HepG2 (cell line): ENCODE results near the gene MIA2. TPM values are rescaled to one million over a fixed set of nuclear protein-coding genes. Genes with fewer than 3 reads are reported as not detected.

Experiments used
- ASH2L ChIP-seq: fragments of 300-600, 200-600 bp; sonication (generic); IDR thresholded peaks from 2 replicates; pipeline ENCODE4 v1.7.0; 2017; ENCODE audit warnings: low read depth, mild to moderate bottlenecking, moderate library complexity, mixed read lengths, low read length; ENCODE audit not compliant: insufficient read length
- CBX1 ChIP-seq: IDR thresholded peaks from one replicate; pipeline ENCODE4 v1.6.1; 2016; ENCODE audit warnings: antibody characterized with exemption, low read depth
- MLX ChIP-seq: IDR thresholded peaks from 2 replicates; pipeline ENCODE4 v1.6.1; 2016
- MXD3 ChIP-seq: IDR thresholded peaks from 2 replicates; pipeline ENCODE4 v1.6.1; 2016; ENCODE audit warnings: mild to moderate bottlenecking, missing biosample characterization, missing genetic modification reagents
- NCOA2 ChIP-seq: sonication (generic); formaldehyde crosslinking; IDR thresholded peaks from 2 replicates; pipeline ENCODE4 v1.8.0; 2022; ENCODE audit warnings: inconsistent platforms
- NPAS2 ChIP-seq: sonication (generic); formaldehyde crosslinking; IDR thresholded peaks from 2 replicates; pipeline ENCODE4 v1.8.0; 2022; ENCODE audit warnings: mild to moderate bottlenecking, missing genetic modification reagents, borderline replicate concordance
- NRL ChIP-seq: sonication (generic); formaldehyde crosslinking; IDR thresholded peaks from 2 replicates; pipeline ENCODE4 v1.5.0; 2020; ENCODE audit warnings: missing genetic modification reagents, mild to moderate bottlenecking, moderate library complexity, borderline replicate concordance
- PRPF4 ChIP-seq: fragments of 200-400 bp; formaldehyde crosslinking; IDR thresholded peaks from 2 replicates; pipeline ENCODE4 v1.6.1; 2016; ENCODE audit warnings: low read length, low read depth; ENCODE audit not compliant: poor library complexity, severe bottlenecking
- SIN3A ChIP-seq: IDR thresholded peaks from 2 replicates; pipeline ENCODE4 v1.6.1; 2011; ENCODE audit warnings: low read depth, mild to moderate bottlenecking, control low read depth, low read length, borderline replicate concordance
- ZKSCAN1 ChIP-seq: fragments of 150-350 bp; IDR thresholded peaks from 2 replicates; pipeline ENCODE4 v1.6.1; 2014; ENCODE audit warnings: low read length
- ZNF101 ChIP-seq: sonication (generic); formaldehyde crosslinking; IDR thresholded peaks from 2 replicates; pipeline ENCODE4 v1.4.0; 2020; ENCODE audit warnings: mild to moderate bottlenecking, low read depth, missing genetic modification reagents, borderline replicate concordance
- ZNF224 ChIP-seq: sonication (generic); formaldehyde crosslinking; IDR thresholded peaks from 2 replicates; pipeline ENCODE4 v1.5.0; 2020; ENCODE audit warnings: mild to moderate bottlenecking, missing genetic modification reagents
- ZNF30 ChIP-seq: sonication (generic); formaldehyde crosslinking; IDR thresholded peaks from 2 replicates; pipeline ENCODE4 v1.5.0; 2020; ENCODE audit warnings: mild to moderate bottlenecking, missing genetic modification reagents
- ZNF318 ChIP-seq: sonication (generic); formaldehyde crosslinking; IDR thresholded peaks from 2 replicates; pipeline ENCODE4 v1.4.0; 2020; ENCODE audit warnings: mild to moderate bottlenecking, missing genetic modification reagents
- ZNF446 ChIP-seq: sonication (generic); formaldehyde crosslinking; IDR thresholded peaks from 2 replicates; pipeline ENCODE4 v1.5.0; 2020; ENCODE audit warnings: mild to moderate bottlenecking, missing genetic modification reagents
- ZNF496 ChIP-seq: sonication (generic); formaldehyde crosslinking; IDR thresholded peaks from 2 replicates; pipeline ENCODE4 v1.8.1; 2023; ENCODE audit warnings: mild to moderate bottlenecking, moderate library complexity, missing genetic modification reagents; ENCODE audit not compliant: insufficient replicate concordance
- ZNF570 ChIP-seq: sonication (generic); formaldehyde crosslinking; IDR thresholded peaks from 2 replicates; pipeline ENCODE4 v1.4.0; 2020; ENCODE audit warnings: mild to moderate bottlenecking, missing genetic modification reagents, borderline replicate concordance
- ZNF747 ChIP-seq: sonication (generic); formaldehyde crosslinking; IDR thresholded peaks from 2 replicates; pipeline ENCODE4 v1.8.1; 2023; ENCODE audit warnings: missing genetic modification reagents, mild to moderate bottlenecking, borderline replicate concordance
- polyA plus RNA-seq, 8 experiments: library from polyadenylated mRNA; depleted of rRNA in 3 of 8; stranded (reverse) in 7 of 8; unstranded in 1 of 8; fragments of >200 nt; fragmentation: Illumina TruSeq in 4 of 8; extraction: Trizol in 4 of 8; gene quantifications; 2 replicates each; pipeline versions ENCODE4 v1.2.1 to v1.2.3, GENCODE V29; 2011 to 2016; ENCODE audit warnings: low read depth in 4 of 8, missing spikeins in 1 of 8, mixed read lengths in 1 of 8; ENCODE audit not compliant: insufficient read depth in 1 of 8
- total RNA-seq, 5 experiments: library from RNA; depleted of rRNA; stranded (reverse); fragments of >200 nt; fragmentation: Illumina TruSeq; extraction: Trizol; gene quantifications; 2 replicates each; pipeline ENCODE4 v1.2.3, GENCODE V29; 2016; ENCODE audit warnings: low read depth in 1 of 5

The MIA2 gene
- total and polyA plus RNA-seq, 2 of the 13 experiments (the other 11 are each of a cell fraction or from before 2014, with no cell fraction given) = 134 to 158 TPM

- TF ChIP-seq ZNF318 (CRISPR knock-in tag) (peak; percentile 3; the same call in 1 of the 2 replicates), NPAS2 (CRISPR knock-in tag) (0 out of 2 replicates have a peak, but pooled peaks have one; percentile 1), ZKSCAN1 (no peak; the same call in 1 of the 2 replicates), MLX (CRISPR knock-in tag) (0 out of 2 replicates have a peak, but pooled peaks have one; percentile 33), ZNF30 (CRISPR knock-in tag) (peak; percentile 35; the same call in 1 of the 2 replicates), ZNF570 (CRISPR knock-in tag) (0 out of 2 replicates have a peak, but pooled peaks have one; percentile 16), ZNF224 (CRISPR knock-in tag) (peak; percentile 95), ZNF747 (CRISPR knock-in tag) (0 out of 2 replicates have a peak, but pooled peaks have one; percentile 42), ZNF446 (CRISPR knock-in tag) (peak; percentile 70), NCOA2 (CRISPR knock-in tag) (peak; percentile 69; the same call in 1 of the 2 replicates), ASH2L (peak; percentile 93), ZNF496 (CRISPR knock-in tag) (no peak), SIN3A (peak; percentile 65), ZNF101 (CRISPR knock-in tag) (no peak), NRL (CRISPR knock-in tag) (peak; percentile 98), PRPF4 (no peak), CBX1 (peak; percentile 61), MXD3 (CRISPR knock-in tag) (peak; percentile 95)
These were observed 33.3 kb downstream of the MIA2 start (continued) for GRCh38 chr14:39266871-39267607.
